Esophagus squamous epithelium (tissue), 5 donors: ENCODE results near the gene SLC4A4. TPM values are rescaled to one million over a fixed set of nuclear protein-coding genes. Genes with fewer than 3 reads are reported as not detected.

Source experiments
- DNase-seq: peaks from one replicate; lab custom pipeline; 2025; lab: John Stamatoyannopoulos, UW
- H3K27ac ChIP-seq, 4 donors: fragments of 200-600 bp; sonication (generic); one replicate each; pipeline ENCODE4 v1.5.1; 2016 to 2019; ENCODE audit warnings: mild to moderate bottlenecking in 1 of 4
- H3K27me3 ChIP-seq, 4 donors: fragments of 200-600 bp; sonication (generic); 1 replicate in 3 of 4; 2 replicates in 1 of 4; pipeline versions ENCODE4 v1.5.1 to v1.6.0; 2017 to 2021; ENCODE audit warnings: antibody characterized with exemption in 1 of 4
- H3K36me3 ChIP-seq, 3 donors: fragments of 200-600 bp; sonication (generic); one replicate each; pipeline ENCODE4 v1.5.1; 2016 to 2019
- H3K4me1 ChIP-seq, 3 donors: fragments of 200-600 bp; sonication (generic); one replicate each; pipeline ENCODE4 v1.5.1; 2017 to 2019
- H3K4me3 ChIP-seq, 4 donors: fragments of 200-600 bp; sonication (generic); 1 replicate in 3 of 4; 2 replicates in 1 of 4; pipeline ENCODE4 v1.5.1; 2016 to 2019; ENCODE audit warnings: mild to moderate bottlenecking in 2 of 4, moderate library complexity in 1 of 4
- H3K9me3 ChIP-seq, 3 donors: fragments of 200-600 bp; sonication (generic); one replicate each; pipeline ENCODE4 v1.5.1; 2016 to 2019
- POLR2A ChIP-seq, 4 donors: fragments of 450-650 bp; IDR thresholded peaks; one replicate each; pipeline ENCODE4 v1.6.1; 2017; ENCODE audit warnings: antibody characterized with exemption in 4 of 4, mild to moderate bottlenecking in 4 of 4, moderate library complexity in 3 of 4
- WGBS, 2 donors: methylation state at CpG; one replicate each; pipeline ENCODE4 v1.1.5; 2018; 5-methylcytosine and 5-hydroxymethylcytosine counted together
- intact Hi-C: fragments of 100-400 bp; cut with DNase I; formaldehyde crosslinking; loops from one replicate; pipeline ENCODE4 v1.15.0; 2022
- total RNA-seq, 4 donors: library from RNA; depleted of rRNA; stranded (reverse); fragments of >200 nt; gene quantifications; one replicate each; pipeline ENCODE4 v1.1.0, GENCODE V29; 2016
- TF ChIP-seq, protein P1 (sequence below), 6 experiments: fragments of 450-650 bp in 4 of 6; fragments of 200-600 bp in 2 of 6; sonication (generic) in 2 of 6; IDR thresholded peaks; one replicate each; pipeline ENCODE4 v1.5.1; 2016 to 2019; ENCODE audit warnings: antibody characterized with exemption in 6 of 6, mild to moderate bottlenecking in 4 of 6, moderate library complexity in 4 of 6
- donor health status: DM: yes; HTN: yes; CAD: no.

The SLC4A4 gene
- total RNA-seq, 4 donors from 2014 or later, result 0.48 to 2.1 (median 1.1) TPM

DNA sequence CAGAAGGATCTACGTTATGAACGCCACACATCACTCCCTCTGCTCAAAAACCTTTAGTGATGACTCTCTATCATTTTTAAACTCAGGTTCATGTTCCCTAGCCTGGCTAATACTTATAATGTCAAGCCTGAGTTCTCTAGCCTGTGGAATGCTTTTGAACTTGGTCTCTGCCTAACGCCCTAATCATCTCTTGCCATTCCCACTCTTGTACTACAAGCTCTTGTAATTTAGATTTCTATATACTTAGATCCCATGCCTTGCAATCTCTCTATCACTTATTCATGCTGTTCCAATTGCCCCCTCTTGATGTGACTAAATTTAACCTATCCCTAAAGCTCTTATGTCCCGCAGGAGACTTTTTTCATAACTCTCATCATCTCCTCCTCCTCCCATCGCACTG lies 40.3 kb downstream of the SLC4A4 start:
- Histone ChIP-seq H3K4me3 (no peak overlapping the region), H3K9me3 (no peaks in the 10 kb centered on the region), H3K27me3 (no peaks in the 10 kb centered on the region), H3K27ac (no peak overlapping the region), H3K36me3 (no peaks in the 10 kb centered on the region), H3K4me1 (no peaks in the 10 kb centered on the region)
- no peak for TF ChIP-seq POLR2A (IDR thresholded peaks at IDR 0.05)
- TF ChIP-seq, protein P1, sequence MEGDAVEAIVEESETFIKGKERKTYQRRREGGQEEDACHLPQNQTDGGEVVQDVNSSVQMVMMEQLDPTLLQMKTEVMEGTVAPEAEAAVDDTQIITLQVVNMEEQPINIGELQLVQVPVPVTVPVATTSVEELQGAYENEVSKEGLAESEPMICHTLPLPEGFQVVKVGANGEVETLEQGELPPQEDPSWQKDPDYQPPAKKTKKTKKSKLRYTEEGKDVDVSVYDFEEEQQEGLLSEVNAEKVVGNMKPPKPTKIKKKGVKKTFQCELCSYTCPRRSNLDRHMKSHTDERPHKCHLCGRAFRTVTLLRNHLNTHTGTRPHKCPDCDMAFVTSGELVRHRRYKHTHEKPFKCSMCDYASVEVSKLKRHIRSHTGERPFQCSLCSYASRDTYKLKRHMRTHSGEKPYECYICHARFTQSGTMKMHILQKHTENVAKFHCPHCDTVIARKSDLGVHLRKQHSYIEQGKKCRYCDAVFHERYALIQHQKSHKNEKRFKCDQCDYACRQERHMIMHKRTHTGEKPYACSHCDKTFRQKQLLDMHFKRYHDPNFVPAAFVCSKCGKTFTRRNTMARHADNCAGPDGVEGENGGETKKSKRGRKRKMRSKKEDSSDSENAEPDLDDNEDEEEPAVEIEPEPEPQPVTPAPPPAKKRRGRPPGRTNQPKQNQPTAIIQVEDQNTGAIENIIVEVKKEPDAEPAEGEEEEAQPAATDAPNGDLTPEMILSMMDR (IDR thresholded peaks at IDR 0.05), result no peak
- intact Hi-C loops, result no loop called here
- no peak for DNase-seq
- 85 to 94% methylated on average over 5 of the region's 5 CpGs for WGBS, 2 donors

GRCh38 chr4:71380788-71381187 lies 42.0 kb downstream of the SLC4A4 start:
- H3K4me3 ChIP-seq, result no peak overlapping the region
- H3K9me3 ChIP-seq, result no peaks in the 10 kb centered on the region
- H3K27me3 ChIP-seq, result no peaks in the 10 kb centered on the region
- DNase-seq, result no peak
- H3K36me3 ChIP-seq, result no peaks in the 10 kb centered on the region
- WGBS, 2 donors, result 73 to 77% methylated on average over 3 of the region's 3 CpGs
- intact Hi-C loops, result no loop called here
- no peak overlapping the region for H3K27ac ChIP-seq
- H3K4me1 ChIP-seq, result no peaks in the 10 kb centered on the region
- TF ChIP-seq, protein P1 (IDR thresholded peaks at IDR 0.05), result no peak
- no peak for TF ChIP-seq POLR2A (IDR thresholded peaks at IDR 0.05)

DNA sequence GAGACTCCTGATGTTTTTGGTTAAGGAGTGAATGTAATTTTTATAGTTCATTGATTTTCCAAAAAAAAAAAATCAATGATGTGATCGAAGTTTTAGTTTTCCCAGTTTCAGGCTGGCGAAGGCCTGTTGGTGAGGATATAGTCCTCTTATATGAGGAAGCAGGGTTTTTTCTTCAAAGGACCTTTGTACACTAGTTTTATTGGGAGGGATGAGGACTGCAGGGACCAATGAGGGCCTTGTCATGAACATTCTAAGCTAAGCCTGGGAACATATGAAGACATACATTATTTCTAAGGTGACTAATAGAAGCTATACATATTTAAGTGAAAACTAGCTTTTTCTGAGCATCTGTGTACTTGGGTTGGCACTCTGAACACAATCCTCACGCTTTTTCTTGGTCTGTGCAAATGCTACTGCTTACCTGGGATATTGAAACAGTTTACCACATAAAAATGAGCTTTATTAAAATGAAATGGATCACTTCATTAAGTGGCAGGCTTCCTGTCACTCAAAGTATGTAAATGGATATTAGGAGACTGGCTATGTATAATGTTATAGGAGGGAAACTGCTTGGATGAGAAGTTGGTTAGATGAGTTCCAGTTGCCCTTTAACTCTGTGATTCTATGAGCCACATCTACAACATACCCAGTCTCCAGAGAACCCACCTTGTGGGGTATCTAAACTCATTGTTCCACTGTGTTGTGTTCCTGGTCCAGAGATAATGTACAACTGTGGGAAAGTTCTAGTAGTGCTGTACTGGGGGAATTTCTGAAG lies 43.5 kb downstream of the SLC4A4 start:
- 82 to 92% methylated on average over 3 of the region's 3 CpGs for WGBS, 2 donors
- no peaks in the 10 kb centered on the region for H3K4me1 ChIP-seq
- no peaks in the 10 kb centered on the region for H3K27me3 ChIP-seq
- DNase-seq, result no peak
- intact Hi-C loops, result no loop called here
- H3K36me3 ChIP-seq, result no peaks in the 10 kb centered on the region
- TF ChIP-seq, protein P1 (IDR thresholded peaks at IDR 0.05), result no peak
- no peak for TF ChIP-seq POLR2A (IDR thresholded peaks at IDR 0.05)
- H3K4me3 ChIP-seq, result no peak overlapping the region
- no peaks in the 10 kb centered on the region for H3K9me3 ChIP-seq
- H3K27ac ChIP-seq, result no peak overlapping the region

GRCh38 chr4:71382900-71383560 lies 44.2 kb downstream of the SLC4A4 start:
- WGBS, 2 donors, result 80 to 84% methylated on average over 3 of the region's 3 CpGs
- no peak overlapping the region for H3K4me3 ChIP-seq
- no peak for DNase-seq
- no peaks in the 10 kb centered on the region for H3K9me3 ChIP-seq
- intact Hi-C loops, result no loop called here
- H3K36me3 ChIP-seq, result no peaks in the 10 kb centered on the region
- no peak for TF ChIP-seq POLR2A (IDR thresholded peaks at IDR 0.05)
- TF ChIP-seq, protein P1 (IDR thresholded peaks at IDR 0.05), result no peak
- H3K4me1 ChIP-seq, result no peaks in the 10 kb centered on the region
- no peaks in the 10 kb centered on the region for H3K27me3 ChIP-seq
- no peak overlapping the region for H3K27ac ChIP-seq

- H3K4me1 ChIP-seq, result no peaks in the 10 kb centered on the region
These were observed 45.2 kb downstream of the SLC4A4 start for GRCh38 chr4:71383984-71384383.

More at GRCh38 chr4:71383984-71384383, 45.2 kb downstream of the SLC4A4 start:
- Histone ChIP-seq H3K9me3 (no peaks in the 10 kb centered on the region), H3K4me3 (no peak overlapping the region), H3K27me3 (no peaks in the 10 kb centered on the region), H3K27ac (no peak overlapping the region), H3K36me3 (no peaks in the 10 kb centered on the region)
- TF ChIP-seq, protein P1 (IDR thresholded peaks at IDR 0.05), result no peak
- no peak for TF ChIP-seq POLR2A (IDR thresholded peaks at IDR 0.05)
- intact Hi-C loops, result no loop called here
- WGBS, 2 donors, result 90 to 100% methylated on average over 1 of the region's 1 CpG
- DNase-seq, result no peak
